ENCODE measurements around the gene SESN1. TPM values are rescaled to one million over a fixed set of nuclear protein-coding genes. Genes with fewer than 3 reads are reported as not detected.

Gene SESN1
- total and polyA plus RNA-seq, 2 donors (not counting 1 experiment from before 2014, with no cell fraction given) = 16.2 to 28.6 TPM

- no peak overlapping the region for H3K27ac ChIP-seq (ENCODE audit: low read length in 2 of 2)
- H3K9me3 ChIP-seq (ENCODE audit: control extremely low read depth in 1 of 3, control insufficient read depth in 2 of 3, insufficient read depth in 1 of 3, low read length in 2 of 3) = no peaks in the 10 kb centered on the region
- no peak overlapping the region for H2AFZ ChIP-seq (ENCODE audit: insufficient read depth, low read depth, low read length, poor library complexity, severe bottlenecking)
- H3K36me3 ChIP-seq (replicated peaks in 1 of 2; ENCODE audit: control extremely low read depth in 1 of 2, control insufficient read depth in 1 of 2, extremely low read depth in 1 of 2, insufficient read depth in 2 of 2, low read length in 1 of 2) = no peaks in the 10 kb centered on the region
- TF ChIP-seq CTCF (IDR thresholded peaks at IDR 0.05) (no peak), EZH2 (IDR thresholded peaks at IDR 0.05; ENCODE audit: borderline replicate concordance, insufficient read depth, low read depth, low read length, poor library complexity, severe bottlenecking) (no peak)
- POLR2A ChIA-PET = no interaction called here
- no peaks in the 10 kb centered on the region for H4K20me1 ChIP-seq (ENCODE audit: control insufficient read depth, insufficient read depth, low read length, poor library complexity, severe bottlenecking)
- H3K27me3 ChIP-seq (replicated peaks in 1 of 4; ENCODE audit: control extremely low read depth in 1 of 4, control insufficient read depth in 3 of 4, insufficient read depth in 4 of 4, low read length in 3 of 4) = no peaks in the 10 kb centered on the region
- DNase-seq (no peak), ATAC-seq (ENCODE audit: low read depth) (no peak)
- Mint-ChIP-seq H3K27ac (no peak overlapping the region), H3K4me3 (no peak overlapping the region), H3K4me1 (peaks cover 5% of the 10 kb centered on the region), H3K27me3 (no peaks in the 10 kb centered on the region), H3K9me3 (ENCODE audit: insufficient read depth) (no peaks in the 10 kb centered on the region)
- no peaks in the 10 kb centered on the region for H3K79me2 ChIP-seq (ENCODE audit: control insufficient read depth, insufficient read depth, low read length)
- no peak overlapping the region for H3K9ac ChIP-seq (ENCODE audit: low read length)
- H3K4me2 ChIP-seq (replicated peaks; ENCODE audit: low read depth, low read length, poor library complexity, severe bottlenecking) = no peak overlapping the region
- peaks cover 0 to 8% of the 10 kb centered on the region in 2 donors for H3K4me1 ChIP-seq (ENCODE audit: control insufficient read depth in 2 of 2, insufficient read depth in 2 of 2, low read length in 2 of 2)
- intact Hi-C loops (cut with micrococcal nuclease) = no loop called here
- no peak overlapping the region for H3K4me3 ChIP-seq (ENCODE audit: control extremely low read depth in 1 of 5, extremely low read depth in 1 of 5, insufficient read depth in 1 of 5, low read depth in 2 of 5, low read length in 4 of 5)
- CTCF ChIA-PET = interaction anchor here (1.4 to 8.5 kb wide), 4 partner anchors 15 to 557 kb away, joined by 3 to 247 read pairs (median 28); no protein-coding TSS in a partner anchor
Measured at GRCh38 chr6:109075934-109076333, 18.7 kb downstream of the SESN1 start.

- H4K20me1 ChIP-seq (ENCODE audit: control insufficient read depth, insufficient read depth, low read length, poor library complexity, severe bottlenecking) = no peaks in the 10 kb centered on the region
- intact Hi-C loops (cut with micrococcal nuclease) = loop anchor here (5.0 kb wide), 1 partner anchor 67 kb away; no protein-coding TSS in a partner anchor
- ATAC-seq (ENCODE audit: low read depth) (no peak), DNase-seq (no peak)
- no peak overlapping the region for H2AFZ ChIP-seq (ENCODE audit: insufficient read depth, low read depth, low read length, poor library complexity, severe bottlenecking)
- Mint-ChIP-seq H3K9me3 (ENCODE audit: insufficient read depth) (no peaks in the 10 kb centered on the region), H3K4me3 (no peak overlapping the region), H3K4me1 (peaks cover 5% of the 10 kb centered on the region), H3K27ac (no peak overlapping the region), H3K27me3 (no peaks in the 10 kb centered on the region)
- TF ChIP-seq CTCF (IDR thresholded peaks at IDR 0.05) (no peak), EZH2 (IDR thresholded peaks at IDR 0.05; ENCODE audit: borderline replicate concordance, insufficient read depth, low read depth, low read length, poor library complexity, severe bottlenecking) (no peak)
- H3K27ac ChIP-seq (ENCODE audit: low read length in 2 of 2) = no peak overlapping the region
- H3K4me2 ChIP-seq (replicated peaks; ENCODE audit: low read depth, low read length, poor library complexity, severe bottlenecking) = no peak overlapping the region
- no peaks in the 10 kb centered on the region for H3K36me3 ChIP-seq (replicated peaks in 1 of 2; ENCODE audit: control extremely low read depth in 1 of 2, control insufficient read depth in 1 of 2, extremely low read depth in 1 of 2, insufficient read depth in 2 of 2, low read length in 1 of 2)
- H3K9ac ChIP-seq (ENCODE audit: low read length) = no peak overlapping the region
- H3K4me3 ChIP-seq (ENCODE audit: control extremely low read depth in 1 of 5, extremely low read depth in 1 of 5, insufficient read depth in 1 of 5, low read depth in 2 of 5, low read length in 4 of 5) = no peak overlapping the region
- no peaks in the 10 kb centered on the region for H3K27me3 ChIP-seq (replicated peaks in 1 of 4; ENCODE audit: control extremely low read depth in 1 of 4, control insufficient read depth in 3 of 4, insufficient read depth in 4 of 4, low read length in 3 of 4)
- peaks cover 0 to 8% of the 10 kb centered on the region in 2 donors for H3K4me1 ChIP-seq (ENCODE audit: control insufficient read depth in 2 of 2, insufficient read depth in 2 of 2, low read length in 2 of 2)
- ChIA-PET POLR2A (no interaction called here), CTCF (interaction anchor here (0.7 to 8.5 kb wide), 23 partner anchors 8 to 554 kb away, joined by 3 to 247 read pairs (median 4); partner anchors contain the start of gene CD164)
- H3K79me2 ChIP-seq (ENCODE audit: control insufficient read depth, insufficient read depth, low read length) = no peaks in the 10 kb centered on the region
- no peaks in the 10 kb centered on the region for H3K9me3 ChIP-seq (ENCODE audit: control extremely low read depth in 1 of 3, control insufficient read depth in 2 of 3, insufficient read depth in 1 of 3, low read length in 2 of 3)
Measured at GRCh38 chr6:109074133-109074415, 20.6 kb downstream of the SESN1 start.
